SHP77 (cell line): Measurements from ENCODE around the gene ARHGEF28.
A peak's percentile ranks its signal among the peaks of the same experiment; 100 is the strongest.

Experiments used
- DNase-seq, 2 experiments: peaks; one replicate each; lab custom pipeline; 2025; lab: John Stamatoyannopoulos, UW

ARHGEF28 gene

GRCh38 chr5:73619606-73620333 lies 6.2 kb upstream of the ARHGEF28 start:
- no peak for DNase-seq

GRCh38 chr5:73620334-73620687 lies 5.7 kb upstream of the ARHGEF28 start:
- DNase-seq, result no peak

- no peak for DNase-seq
Observed at GRCh38 chr5:73623060-73623459, 2.9 kb upstream of the ARHGEF28 start.

GRCh38 chr5:73623901-73624404 lies 2.0 kb upstream of the ARHGEF28 start:
- DNase-seq, result no peak

DNA sequence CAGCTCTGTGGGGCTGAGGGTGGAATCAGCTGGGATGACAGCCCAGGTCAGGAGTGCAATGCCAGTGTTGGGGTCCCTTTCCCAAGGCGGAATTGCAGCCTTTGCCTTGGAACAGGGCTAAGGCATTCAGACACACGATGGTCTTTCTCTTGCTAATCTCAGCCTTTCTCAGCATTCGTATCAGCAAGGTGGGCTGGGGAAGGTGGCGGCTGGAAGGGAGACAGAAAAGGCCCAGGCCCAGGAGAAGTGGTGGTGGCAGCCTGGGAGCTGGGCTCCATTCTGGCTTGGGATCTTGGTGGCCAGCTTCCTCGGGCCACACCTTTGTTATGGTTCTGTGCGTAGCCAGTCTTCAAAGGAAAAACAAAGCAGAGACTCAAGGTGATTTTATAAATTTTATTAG lies 1.1 kb upstream of the ARHGEF28 start:
- no peak for DNase-seq

DNA sequence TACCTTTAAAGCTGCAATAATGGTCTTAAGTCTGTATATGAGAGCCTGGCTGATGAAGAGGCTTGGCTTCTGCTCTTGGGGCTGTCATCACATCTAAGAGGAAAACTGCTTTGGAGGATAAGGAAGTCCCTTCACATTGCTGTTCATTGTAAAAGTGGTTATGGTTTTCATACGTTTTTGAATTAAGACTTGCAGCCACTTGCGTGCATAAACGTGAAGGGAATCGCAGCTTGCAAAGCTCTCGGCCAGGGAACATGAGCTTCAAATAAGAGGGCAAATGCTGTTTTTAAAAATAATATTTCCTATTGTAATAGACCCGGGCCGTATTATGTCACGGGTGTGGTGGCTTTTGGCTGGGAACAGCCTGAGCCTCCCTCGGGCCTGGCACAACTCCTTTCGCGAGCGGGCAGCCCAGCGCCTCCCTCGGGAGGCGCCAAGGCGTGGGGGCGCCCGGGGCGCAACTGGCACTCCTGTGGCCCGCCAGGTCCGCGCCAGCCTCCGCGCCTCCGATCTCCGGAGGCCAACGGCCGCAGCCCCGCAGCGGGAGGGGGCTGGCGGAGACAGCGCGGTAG lies 538 bp upstream of the ARHGEF28 start:
- peak in 1 of 2 experiments; percentile 47 for DNase-seq

GRCh38 chr5:73626814-73627313 lies 868 bp downstream of the ARHGEF28 start:
- DNase-seq, result no peak

- no peak for DNase-seq
Observed at GRCh38 chr5:73629456-73629855, 3.5 kb downstream of the ARHGEF28 start.

DNA sequence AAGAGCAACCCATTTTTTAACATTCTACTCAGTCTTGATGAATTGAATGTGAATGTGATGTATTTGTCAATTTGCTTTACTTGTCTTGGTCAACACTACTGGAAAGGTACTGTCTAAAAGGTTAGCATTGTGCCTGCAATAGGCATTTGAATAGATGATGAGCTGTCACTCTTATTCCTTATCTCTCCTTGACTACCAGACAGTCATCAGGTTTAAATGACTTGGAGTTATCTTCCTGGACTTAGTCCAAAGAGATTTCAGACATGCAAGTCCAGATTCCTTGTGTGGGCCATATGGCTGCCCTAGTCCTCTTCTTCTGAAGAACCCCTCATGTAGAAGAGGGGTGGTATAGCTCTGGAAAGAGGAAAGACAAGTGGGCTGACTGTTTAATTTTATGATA lies 4.8 kb downstream of the ARHGEF28 start:
- DNase-seq, result no peak

DNA sequence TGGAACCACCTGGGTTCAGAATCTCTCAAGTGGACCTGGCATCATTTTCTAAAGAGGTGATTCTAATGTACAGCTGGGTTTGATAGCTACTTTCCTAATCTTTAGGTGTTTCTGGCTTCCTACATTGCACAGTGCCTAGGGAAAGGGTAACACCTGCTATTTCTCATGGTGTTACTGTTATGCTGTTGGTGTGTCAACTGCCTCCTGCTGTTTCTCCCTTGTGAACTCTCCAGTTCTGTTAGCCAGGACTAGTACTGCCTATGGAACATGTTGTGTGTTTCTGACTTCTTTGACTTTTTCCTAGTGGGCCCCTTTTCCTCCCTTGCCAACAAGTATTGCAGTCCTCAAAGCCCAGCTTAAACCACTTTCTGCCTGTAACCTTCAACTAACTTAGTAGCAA lies 5.5 kb downstream of the ARHGEF28 start:
- no peak for DNase-seq

DNA sequence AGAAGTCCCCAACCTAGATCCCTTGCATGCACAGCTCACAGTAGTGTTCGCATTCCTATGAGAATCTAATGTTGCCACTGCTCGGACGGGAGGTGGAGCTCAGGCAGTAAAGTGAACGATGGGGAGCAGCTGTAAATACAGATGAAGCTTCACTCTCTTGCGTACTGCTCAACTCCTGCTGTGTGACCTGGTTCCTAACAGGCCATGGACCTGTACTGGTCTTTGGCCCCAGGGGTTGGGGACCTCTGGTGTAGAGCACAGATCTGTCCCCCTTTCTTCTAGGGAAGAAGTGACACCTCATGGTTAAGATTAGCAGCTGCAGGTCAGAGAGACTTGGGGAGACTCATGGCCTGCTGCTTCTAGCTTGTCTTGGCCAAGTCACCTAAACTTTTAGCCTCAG lies 7.1 kb downstream of the ARHGEF28 start:
- no peak for DNase-seq

GRCh38 chr5:73636408-73636807 lies 10.4 kb downstream of the ARHGEF28 start:
- DNase-seq, result no peak

DNA sequence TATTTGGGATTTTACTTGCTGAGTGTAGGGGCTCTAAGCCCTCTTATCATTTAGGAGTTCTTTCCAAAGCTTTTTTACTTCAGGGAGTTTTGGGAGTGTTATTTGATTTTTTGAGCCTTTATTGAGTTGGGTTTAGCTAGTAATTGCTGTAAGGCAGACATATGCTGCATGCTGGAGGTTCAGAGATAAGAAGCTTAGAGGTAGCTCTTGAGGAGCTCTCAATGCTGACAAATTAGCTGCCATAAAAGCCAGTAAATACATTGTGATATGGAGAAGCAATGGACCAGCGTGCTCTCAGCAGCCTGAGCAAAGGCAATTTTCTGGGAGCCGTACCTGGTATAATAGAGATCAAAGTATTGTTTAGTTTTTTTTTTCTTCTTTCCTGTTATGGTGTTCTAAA lies 11.6 kb downstream of the ARHGEF28 start:
- no peak for DNase-seq

DNA sequence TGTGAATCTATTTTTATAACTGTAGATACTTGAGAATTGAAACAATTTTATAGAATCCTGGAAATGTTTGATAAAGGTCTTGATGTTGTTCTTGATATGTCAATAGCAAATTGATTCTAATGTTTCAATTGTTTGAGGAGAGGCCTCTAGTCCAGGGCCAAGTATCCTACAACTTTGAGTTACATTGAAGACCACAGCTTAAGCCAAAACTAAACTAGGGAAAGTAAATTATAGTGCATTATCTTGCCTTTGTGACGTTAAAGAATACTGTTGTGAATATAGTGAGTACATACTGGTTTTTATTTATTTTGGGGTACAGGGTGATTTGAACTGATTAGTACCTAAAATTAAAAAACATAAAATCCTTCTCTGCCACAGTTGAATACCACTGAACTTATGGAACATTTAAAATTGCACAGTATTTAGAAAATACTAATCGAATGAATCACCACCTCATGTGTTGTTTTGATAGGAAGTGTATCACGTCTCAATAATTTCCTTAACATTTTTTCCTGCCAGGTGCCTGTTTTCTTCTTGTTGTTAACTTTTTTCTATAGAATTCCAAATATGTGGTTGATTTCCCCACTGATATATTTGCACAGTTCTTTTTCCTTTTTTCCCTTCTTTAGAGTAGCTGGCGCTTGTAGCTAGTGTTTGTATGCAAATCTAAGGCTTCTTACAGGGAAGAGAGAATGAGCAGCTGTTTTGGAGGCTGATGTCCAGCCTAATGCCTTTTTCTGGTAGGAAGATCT lies 12.5 kb downstream of the ARHGEF28 start:
- DNase-seq, result no peak

DNA sequence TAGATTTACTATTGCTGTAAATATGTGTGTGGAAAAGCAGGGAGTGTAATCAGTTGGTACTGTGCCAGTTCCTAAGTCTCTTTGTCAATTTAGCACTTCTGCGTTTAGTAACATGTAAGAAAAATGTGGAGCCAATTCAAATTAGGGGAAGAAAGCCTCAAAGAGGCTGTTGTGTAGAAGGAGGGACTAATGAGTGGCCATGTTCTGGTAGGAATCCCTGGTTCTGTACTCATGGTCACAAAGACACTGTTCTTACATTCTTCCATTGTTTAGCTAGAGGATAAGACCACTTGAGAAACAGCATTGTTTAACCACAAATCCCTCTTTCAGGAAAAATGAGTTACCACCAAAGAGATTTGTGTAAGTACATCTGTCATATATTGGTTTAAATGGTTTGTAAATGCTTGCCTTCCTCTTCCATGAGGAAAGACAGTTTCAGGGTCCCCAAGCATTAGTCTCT lies 14.9 kb downstream of the ARHGEF28 start:
- DNase-seq, result no peak

DNA sequence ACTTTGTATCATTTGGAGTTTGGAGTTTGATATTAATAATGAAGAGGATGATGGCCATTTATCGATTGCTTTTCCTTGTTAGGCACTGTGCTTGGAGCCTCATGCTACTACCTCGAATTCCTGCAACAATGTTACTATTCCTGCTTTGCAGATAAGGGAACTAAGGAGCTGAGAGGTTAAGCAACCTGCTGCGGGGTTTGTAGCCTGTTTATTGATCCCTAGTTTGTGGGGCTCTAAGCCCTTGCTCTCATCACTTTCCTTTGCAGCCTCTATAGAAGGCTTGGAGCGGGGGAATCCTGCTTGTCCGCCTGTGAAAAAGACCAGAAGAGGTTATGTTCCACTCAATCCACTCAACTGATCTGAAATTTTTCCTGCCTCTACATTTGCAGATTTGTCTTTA lies 15.8 kb downstream of the ARHGEF28 start:
- no peak for DNase-seq

- no peak for DNase-seq
Observed at GRCh38 chr5:73642344-73642743, 16.3 kb downstream of the ARHGEF28 start.

- DNase-seq, result no peak
Observed at GRCh38 chr5:73644385-73644963, 18.5 kb downstream of the ARHGEF28 start.

- no peak for DNase-seq
Observed at GRCh38 chr5:73647721-73648120, 21.7 kb downstream of the ARHGEF28 start.

GRCh38 chr5:73648515-73648914 lies 22.5 kb downstream of the ARHGEF28 start:
- no peak for DNase-seq

GRCh38 chr5:73649926-73650325 lies 23.9 kb downstream of the ARHGEF28 start:
- no peak for DNase-seq

DNA sequence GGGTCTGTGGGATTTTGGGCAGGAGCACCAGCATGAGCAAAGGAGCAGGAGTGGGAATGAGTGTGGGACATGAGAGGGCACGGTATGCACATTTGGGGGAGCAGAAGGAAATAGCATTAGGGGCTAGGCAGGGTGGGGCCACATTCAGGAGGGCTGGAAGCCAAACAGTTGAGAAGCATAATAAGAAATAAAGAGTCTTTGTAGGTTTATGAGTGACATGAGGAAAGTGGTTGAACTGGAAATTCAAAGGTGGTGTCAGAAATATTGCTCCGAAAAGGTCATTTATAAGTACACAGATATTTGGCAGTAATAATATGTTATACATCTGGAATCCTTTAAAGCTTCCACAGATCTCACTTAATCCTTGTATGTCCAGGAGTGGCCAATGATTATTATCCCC lies 26.4 kb downstream of the ARHGEF28 start:
- DNase-seq, result no peak
